Measurements from ENCODE around the gene NUDT2.

DNA sequence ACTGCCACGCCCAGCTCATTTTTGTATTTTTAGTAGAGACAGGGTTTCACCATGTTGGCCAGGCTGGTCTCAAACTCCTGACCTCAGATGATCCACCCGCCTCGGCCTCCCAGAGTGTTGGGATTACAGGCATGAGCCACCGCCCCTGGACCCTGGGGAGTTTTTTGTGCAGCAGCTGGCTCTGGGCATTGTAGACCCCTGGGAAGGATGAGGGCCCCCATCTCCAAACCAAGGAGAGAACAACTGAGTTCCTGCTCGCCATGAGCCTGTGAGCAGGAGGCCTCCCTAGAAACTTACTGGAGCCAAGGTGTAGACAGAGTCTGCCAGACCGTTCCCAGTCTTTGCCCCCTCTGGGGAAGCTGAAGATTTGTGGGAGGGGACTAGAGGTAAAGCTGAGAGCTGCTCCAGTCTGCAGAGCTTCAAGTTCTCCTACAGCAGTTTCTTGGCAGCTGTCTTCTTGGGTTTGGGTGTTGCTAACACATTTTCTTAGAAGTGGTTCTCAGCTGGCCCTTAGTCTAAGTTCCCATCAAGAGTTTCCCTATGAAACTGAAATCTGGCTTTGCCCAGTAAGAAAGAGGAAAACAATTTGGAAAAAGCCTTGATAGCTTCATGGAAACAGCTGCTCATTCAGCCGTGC lies 12.4 kb downstream of the NUDT2 start:
- no peak for TF ChIP-seq CTCF (IDR thresholded peaks at IDR 0.05 in 2 of 3, conservative IDR thresholded peaks at IDR 0.05 in 1 of 3; ENCODE audit: control insufficient read depth in 2 of 3, extremely low read depth in 1 of 3, insufficient read depth in 1 of 3, low read depth in 3 of 3, low read length in 3 of 3)
- TF ChIP-seq BHLHE40 (IDR thresholded peaks at IDR 0.05; ENCODE audit: borderline replicate concordance in 1 of 2, low read depth in 2 of 2, low read length in 1 of 2), result no peak
